ENCODE measurements around the gene CCT8L2.
"Not testable (repeated sequence)": the region's sequence is repeated elsewhere in the genome, so short reads cannot be mapped to it uniquely, and the experiment has no call there.

CCT8L2 gene

GRCh38 chr22:16601437-16602223 lies 9.0 kb upstream of the CCT8L2 start:
- peak in 1 of 2 experiments; percentile 12 for DNase-seq
- TF ChIP-seq GATA1 (IDR thresholded peaks at IDR 0.05; ENCODE audit: low read depth, low read length) (no peak), POLR2A (IDR thresholded peaks at IDR 0.05; ENCODE audit: low read length) (no peak)

GRCh38 chr22:16600644-16601436 lies 8.2 kb upstream of the CCT8L2 start:
- DNase-seq = peak; percentile 30 to 51

GRCh38 chr22:16599648-16600047 lies 7.0 kb upstream of the CCT8L2 start:
- not testable (repeated sequence) for DNase-seq

- DNase-seq = not testable (repeated sequence)
Observed at GRCh38 chr22:16595251-16595650, 2.6 kb upstream of the CCT8L2 start.

GRCh38 chr22:16594026-16594425 lies 1.4 kb upstream of the CCT8L2 start:
- TF ChIP-seq GATA1 (IDR thresholded peaks at IDR 0.05; ENCODE audit: low read depth, low read length) = no peak
- DNase-seq = no peak

GRCh38 chr22:16592231-16592630 lies 379 bp downstream of the CCT8L2 start:
- not testable (repeated sequence) for DNase-seq

GRCh38 chr22:16591136-16591535 lies 1.5 kb downstream of the CCT8L2 start:
- DNase-seq = not testable (repeated sequence)

GRCh38 chr22:16586991-16587390 lies 5.6 kb downstream of the CCT8L2 start:
- no peak for DNase-seq
- TF ChIP-seq GATA1 (IDR thresholded peaks at IDR 0.05; ENCODE audit: low read depth, low read length) = no peak
- TF ChIP-seq POLR2A (IDR thresholded peaks at IDR 0.05; ENCODE audit: low read length) = no peak

GRCh38 chr22:16586170-16586569 lies 6.4 kb downstream of the CCT8L2 start:
- TF ChIP-seq GATA1 (IDR thresholded peaks at IDR 0.05; ENCODE audit: low read depth, low read length) = no peak
- TF ChIP-seq POLR2A (IDR thresholded peaks at IDR 0.05; ENCODE audit: low read length) = no peak
- no peak for DNase-seq

GRCh38 chr22:16580872-16581271 lies 11.7 kb downstream of the CCT8L2 start:
- DNase-seq = not testable (repeated sequence)

GRCh38 chr22:16569240-16569834 lies 23.3 kb downstream of the CCT8L2 start:
- DNase-seq = not testable (repeated sequence)

- no peak for TF ChIP-seq GATA1 (IDR thresholded peaks at IDR 0.05; ENCODE audit: low read depth, low read length)
- TF ChIP-seq POLR2A (IDR thresholded peaks at IDR 0.05; ENCODE audit: low read length) = no peak
- DNase-seq = no peak
Observed at GRCh38 chr22:16568425-16568758, 24.2 kb downstream of the CCT8L2 start.

GRCh38 chr22:16567617-16568424 lies 24.8 kb downstream of the CCT8L2 start:
- not testable (repeated sequence) for DNase-seq

- DNase-seq = not testable (repeated sequence)
Observed at GRCh38 chr22:16566421-16567151, 26.0 kb downstream of the CCT8L2 start.

GRCh38 chr22:16565585-16566420 lies 26.8 kb downstream of the CCT8L2 start:
- not testable (repeated sequence) for DNase-seq

GRCh38 chr22:16564837-16565584 lies 27.6 kb downstream of the CCT8L2 start:
- DNase-seq = not testable (repeated sequence)

Measured in erythroblast (primary cell).